Common myeloid progenitor, CD34-positive (primary cell): Measurements from ENCODE around the gene SLC1A4.
A peak's percentile ranks its signal among the peaks of the same experiment; 100 is the strongest.

Experiments
- CTCF ChIA-PET: fragments of 350-600 bp; sonication (Branson Sonifier 250); formaldehyde crosslinking; loops from one replicate; lab custom pipeline; 2021; ENCODE audit warnings: antibody characterized with exemption; lab: Charles Lee
- POLR2A ChIA-PET: fragments of 350-600 bp; sonication (Branson Sonifier 250); formaldehyde crosslinking; loops from one replicate; lab custom pipeline; 2021; ENCODE audit warnings: antibody characterized with exemption; lab: Charles Lee
- DNase-seq, 3 donors: peaks; one replicate each; pipeline versions ENCODE4 v3.0.0 to v3.0.0-alpha.2; 2013
- H3K27ac ChIP-seq, 2 experiments: 1 replicate in 1 of 2; 2 replicates in 1 of 2; pipeline ENCODE4 v1.7.0; 2013; ENCODE audit warnings: inconsistent platforms in 2 of 2, low read length in 2 of 2, mild to moderate bottlenecking in 2 of 2, low read depth in 1 of 2, moderate library complexity in 1 of 2; ENCODE audit not compliant: severe bottlenecking in 2 of 2, insufficient read depth in 1 of 2, poor library complexity in 1 of 2
- H3K27me3 ChIP-seq, 5 experiments: replicated peaks in 2 of 5; 1 replicate in 3 of 5; 2 replicates in 2 of 5; pipeline versions ENCODE4 v1.6.1 to v1.7.0; 2013; ENCODE audit warnings: low read length in 4 of 5, mild to moderate bottlenecking in 2 of 5, moderate library complexity in 2 of 5, inconsistent platforms in 1 of 5; ENCODE audit not compliant: insufficient read depth in 5 of 5, control insufficient read depth in 4 of 5
- H3K36me3 ChIP-seq, 4 experiments: 1 replicate in 2 of 4; 2 replicates in 2 of 4; pipeline versions ENCODE4 v1.6.1 to v1.7.0; 2013; ENCODE audit warnings: low read length in 3 of 4, control low read depth in 1 of 4, mild to moderate bottlenecking in 1 of 4; ENCODE audit not compliant: control insufficient read depth in 4 of 4, insufficient read depth in 4 of 4
- H3K4me1 ChIP-seq, 4 experiments: 1 replicate in 3 of 4; 2 replicates in 1 of 4; pipeline versions ENCODE4 v1.6.1 to v1.7.1; 2013; ENCODE audit warnings: low read length in 3 of 4, mild to moderate bottlenecking in 3 of 4, control low read depth in 1 of 4, inconsistent platforms in 1 of 4, moderate library complexity in 1 of 4; ENCODE audit not compliant: control insufficient read depth in 4 of 4, insufficient read depth in 4 of 4; ENCODE audit errors: control extremely low read depth in 1 of 4
- H3K4me3 ChIP-seq, 7 experiments: 1 replicate in 4 of 7; 2 replicates in 3 of 7; pipeline versions ENCODE4 v1.5.1 to v1.7.0; 2013; ENCODE audit warnings: mild to moderate bottlenecking in 7 of 7, low read length in 6 of 7, moderate library complexity in 6 of 7, inconsistent platforms in 2 of 7, low read depth in 2 of 7, control low read depth in 1 of 7; ENCODE audit not compliant: insufficient read depth in 4 of 7, control insufficient read depth in 1 of 7; ENCODE audit errors: extremely low read depth in 1 of 7
- H3K9me3 ChIP-seq, 5 experiments: 1 replicate in 4 of 5; 2 replicates in 1 of 5; pipeline versions ENCODE4 v1.6.1 to v1.7.1; 2013; ENCODE audit warnings: low read length in 4 of 5, mild to moderate bottlenecking in 2 of 5, inconsistent platforms in 1 of 5, low read depth in 1 of 5, moderate library complexity in 1 of 5; ENCODE audit not compliant: control insufficient read depth in 4 of 5, insufficient read depth in 2 of 5; ENCODE audit errors: control extremely low read depth in 1 of 5
- WGBS: methylation state at CpG from one replicate; pipeline ENCODE4 v1.1.5; 2013; ENCODE audit not compliant: insufficient coverage; 5-methylcytosine and 5-hydroxymethylcytosine counted together

SLC1A4 gene

GRCh38 chr2:65040400-65041261, 51.4 kb downstream of the SLC1A4 start:
- ChIA-PET POLR2A (no interaction called here), CTCF (interaction anchor here (0.6 to 6.5 kb wide), 10 partner anchors 11 to 454 kb away, joined by 3 to 29 read pairs (median 5); partner anchors contain the start of gene CEP68)
- Histone ChIP-seq H3K9me3 (peaks cover 0 to 18% (median 7%) of the 10 kb centered on the region in 5 experiments), H3K4me3 (peak overlapping the region in 1 of 7 experiments; percentile 38), H3K4me1 (peaks cover 0 to 8% (median 3%) of the 10 kb centered on the region in 4 experiments), H3K27ac (no peak overlapping the region), H3K27me3 (no peaks in the 10 kb centered on the region), H3K36me3 (peaks cover 0 to 40% (median 34%) of the 10 kb centered on the region in 4 experiments)
- DNase-seq, result peak; percentile 77 to 83 (median 80)
- 39% methylated on average over 12 of the region's 13 CpGs for WGBS

GRCh38 chr2:65043001-65043400, 53.8 kb downstream of the SLC1A4 start:
- H3K9me3 ChIP-seq, result peaks cover 0 to 21% (median 7%) of the 10 kb centered on the region in 5 experiments
- WGBS, result 60% methylated on average over 1 of the region's 2 CpGs
- H3K4me3 ChIP-seq, result no peak overlapping the region
- DNase-seq, result no peak
- H3K27me3 ChIP-seq, result no peaks in the 10 kb centered on the region
- peaks cover 0 to 50% (median 38%) of the 10 kb centered on the region in 4 experiments for H3K36me3 ChIP-seq
- H3K4me1 ChIP-seq, result peaks cover 0 to 8% (median 3%) of the 10 kb centered on the region in 4 experiments
- CTCF ChIA-PET, result interaction anchor here (0.9 to 6.5 kb wide), 11 partner anchors 12 to 532 kb away, joined by 3 to 29 read pairs (median 5); partner anchors contain the start of gene CEP68
- no peak overlapping the region for H3K27ac ChIP-seq
- POLR2A ChIA-PET, result interaction anchor here (0.9 kb wide), 1 partner anchor 132 kb away, joined by 3 read pairs; no protein-coding TSS in a partner anchor

GRCh38 chr2:65044097-65044735, 55.0 kb downstream of the SLC1A4 start:
- Histone ChIP-seq H3K36me3 (peaks cover 0 to 48% (median 34%) of the 10 kb centered on the region in 4 experiments), H3K9me3 (peaks cover 0 to 24% (median 7%) of the 10 kb centered on the region in 5 experiments), H3K4me1 (peaks cover 0 to 8% (median 3%) of the 10 kb centered on the region in 4 experiments), H3K4me3 (no peak overlapping the region), H3K27ac (no peak overlapping the region), H3K27me3 (no peaks in the 10 kb centered on the region)
- 97% methylated on average over 5 of the region's 7 CpGs for WGBS
- ChIA-PET CTCF (interaction anchor here (1.1 to 6.5 kb wide), 5 partner anchors 10 to 386 kb away, joined by 3 to 29 read pairs (median 4); partner anchors contain the start of gene CEP68), POLR2A (no interaction called here)
- peak in 1 of 3 donors; percentile 14 for DNase-seq

- no peaks in the 10 kb centered on the region for H3K27me3 ChIP-seq
- no peak overlapping the region for H3K27ac ChIP-seq
- H3K9me3 ChIP-seq, result peaks cover 0 to 24% (median 7%) of the 10 kb centered on the region in 5 experiments
- peaks cover 0 to 3% (median 1%) of the 10 kb centered on the region in 4 experiments for H3K4me1 ChIP-seq
- ChIA-PET POLR2A (no interaction called here), CTCF (interaction anchor here (1.5 to 6.5 kb wide), 2 partner anchors 9 to 27 kb away, joined by 4 to 29 read pairs; partner anchors contain the start of gene CEP68)
- no peak overlapping the region for H3K4me3 ChIP-seq
- H3K36me3 ChIP-seq, result peaks cover 0 to 45% (median 31%) of the 10 kb centered on the region in 4 experiments
- WGBS, result 95% methylated on average over 4 of the region's 10 CpGs
- DNase-seq, result no peak
These were observed 56.5 kb downstream of the SLC1A4 start for GRCh38 chr2:65045651-65046050.

- Histone ChIP-seq H3K27ac (no peak overlapping the region), H3K9me3 (peaks cover 0 to 24% (median 7%) of the 10 kb centered on the region in 5 experiments), H3K4me1 (peaks cover 0 to 3% (median 1%) of the 10 kb centered on the region in 4 experiments), H3K36me3 (peaks cover 0 to 45% (median 29%) of the 10 kb centered on the region in 4 experiments), H3K4me3 (no peak overlapping the region), H3K27me3 (no peaks in the 10 kb centered on the region)
- no peak for DNase-seq
- POLR2A ChIA-PET, result no interaction called here
- CTCF ChIA-PET, result interaction anchor here (0.6 to 6.5 kb wide), 8 partner anchors 8 to 141 kb away, joined by 3 to 29 read pairs (median 3); partner anchors contain the start of gene CEP68
- WGBS, result 93% methylated on average over 10 of the region's 11 CpGs
These were observed 57.6 kb downstream of the SLC1A4 start for GRCh38 chr2:65046633-65047407.

GRCh38 chr2:65049010-65049639, 59.9 kb downstream of the SLC1A4 start:
- Histone ChIP-seq H3K36me3 (peaks cover 0 to 33% (median 23%) of the 10 kb centered on the region in 4 experiments), H3K4me1 (peaks cover 4 to 18% (median 13%) of the 10 kb centered on the region in 4 experiments), H3K4me3 (no peak overlapping the region), H3K9me3 (peaks cover 0 to 16% (median 4%) of the 10 kb centered on the region in 5 experiments), H3K27ac (no peak overlapping the region), H3K27me3 (no peaks in the 10 kb centered on the region)
- ChIA-PET POLR2A (no interaction called here), CTCF (interaction anchor here (1.4 to 1.9 kb wide), 4 partner anchors 11 to 91 kb away, joined by 4 to 7 read pairs (median 5); no protein-coding TSS in a partner anchor)
- WGBS, result 100% methylated on average over 1 of the region's 1 CpG
- no peak for DNase-seq
